ENCODE measurements around the gene MCUR1.
"Not testable (repeated sequence)": the region's sequence is repeated elsewhere in the genome, so short reads cannot be mapped to it uniquely, and the experiment has no call there.

The MCUR1 gene

GRCh38 chr6:13814176-13814937 lies at the start of gene MCUR1:
Gene MCUR1 (minus strand): TSS chr6:13814557. CDS start chr6:13814429, 128 bp downstream.
- peak; percentile 86 for DNase-seq (ENCODE audit: low spot score)

GRCh38 chr6:13863699-13864155 lies 49.4 kb upstream of the MCUR1 start:
- DNase-seq (ENCODE audit: low spot score): no peak

GRCh38 chr6:13860556-13861185 lies 46.3 kb upstream of the MCUR1 start:
- DNase-seq (ENCODE audit: low spot score): not testable (repeated sequence)

GRCh38 chr6:13859871-13860555 lies 45.7 kb upstream of the MCUR1 start:
- DNase-seq (ENCODE audit: low spot score): no peak

- no peak for DNase-seq (ENCODE audit: low spot score)
Measured at GRCh38 chr6:13854716-13855250, 40.4 kb upstream of the MCUR1 start.

- DNase-seq (ENCODE audit: low spot score): no peak
Measured at GRCh38 chr6:13853871-13854270, 39.5 kb upstream of the MCUR1 start.

GRCh38 chr6:13851803-13852202 lies 37.4 kb upstream of the MCUR1 start:
- DNase-seq (ENCODE audit: low spot score): no peak

GRCh38 chr6:13851330-13851729 lies 37.0 kb upstream of the MCUR1 start:
- DNase-seq (ENCODE audit: low spot score): no peak

- DNase-seq (ENCODE audit: low spot score): not testable (repeated sequence)
Measured at GRCh38 chr6:13850690-13851089, 36.3 kb upstream of the MCUR1 start.

- no peak for DNase-seq (ENCODE audit: low spot score)
Measured at GRCh38 chr6:13848522-13849150, 34.3 kb upstream of the MCUR1 start.

- DNase-seq (ENCODE audit: low spot score): no peak
Measured at GRCh38 chr6:13847326-13848050, 33.1 kb upstream of the MCUR1 start.

GRCh38 chr6:13846841-13847240 lies 32.5 kb upstream of the MCUR1 start:
- no peak for DNase-seq (ENCODE audit: low spot score)

- no peak for DNase-seq (ENCODE audit: low spot score)
Measured at GRCh38 chr6:13841936-13842335, 27.6 kb upstream of the MCUR1 start.

- DNase-seq (ENCODE audit: low spot score): no peak
Measured at GRCh38 chr6:13838616-13839015, 24.3 kb upstream of the MCUR1 start.

GRCh38 chr6:13836170-13836569 lies 21.8 kb upstream of the MCUR1 start:
- no peak for DNase-seq (ENCODE audit: low spot score)

- no peak for DNase-seq (ENCODE audit: low spot score)
Measured at GRCh38 chr6:13834790-13835189, 20.4 kb upstream of the MCUR1 start.

GRCh38 chr6:13834018-13834417 lies 19.7 kb upstream of the MCUR1 start:
- not testable (repeated sequence) for DNase-seq (ENCODE audit: low spot score)

GRCh38 chr6:13832778-13833177 lies 18.4 kb upstream of the MCUR1 start:
- no peak for DNase-seq (ENCODE audit: low spot score)

GRCh38 chr6:13831615-13832014 lies 17.3 kb upstream of the MCUR1 start:
- no peak for DNase-seq (ENCODE audit: low spot score)

GRCh38 chr6:13830803-13831202 lies 16.4 kb upstream of the MCUR1 start:
- no peak for DNase-seq (ENCODE audit: low spot score)

- not testable (repeated sequence) for DNase-seq (ENCODE audit: low spot score)
Measured at GRCh38 chr6:13829419-13829818, 15.1 kb upstream of the MCUR1 start.
